Right kidney (tissue), 1 donor: ENCODE data around the gene LCN6.
"Not testable (repeated sequence)": the region's sequence is repeated elsewhere in the genome, so short reads cannot be mapped to it uniquely, and the experiment has no call there.

ENCODE experiments used
- DNase-seq: peaks from one replicate; pipeline ENCODE4 v3.0.0-alpha.2; 2016

Gene LCN6

GRCh38 chr9:136723989-136724388, 24.3 kb downstream of the LCN6 start:
- DNase-seq: no peak

GRCh38 chr9:136723362-136723976, 24.9 kb downstream of the LCN6 start:
- no peak for DNase-seq

- no peak for DNase-seq
Observed at GRCh38 chr9:136722969-136723356, 25.4 kb downstream of the LCN6 start.

- no peak for DNase-seq
Observed at GRCh38 chr9:136722093-136722968, 26.0 kb downstream of the LCN6 start.

GRCh38 chr9:136721339-136722092, 26.8 kb downstream of the LCN6 start:
- DNase-seq: no peak

GRCh38 chr9:136720898-136721338, 27.4 kb downstream of the LCN6 start:
- no peak for DNase-seq

- no peak for DNase-seq
Observed at GRCh38 chr9:136720251-136720897, 28.0 kb downstream of the LCN6 start.

- no peak for DNase-seq
Observed at GRCh38 chr9:136719195-136719880, 29.0 kb downstream of the LCN6 start.

GRCh38 chr9:136718345-136719194, 29.8 kb downstream of the LCN6 start:
- no peak for DNase-seq

- no peak for DNase-seq
Observed at GRCh38 chr9:136717399-136717798, 30.9 kb downstream of the LCN6 start.

- peak; percentile 13 for DNase-seq
Observed at GRCh38 chr9:136714893-136715274, 33.4 kb downstream of the LCN6 start.

- DNase-seq: no peak
Observed at GRCh38 chr9:136714096-136714892, 34.0 kb downstream of the LCN6 start.

GRCh38 chr9:136713550-136713949, 34.8 kb downstream of the LCN6 start:
- DNase-seq: no peak

- no peak for DNase-seq
Observed at GRCh38 chr9:136712690-136713544, 35.4 kb downstream of the LCN6 start.

GRCh38 chr9:136711751-136712689, 36.3 kb downstream of the LCN6 start, which contains the start of gene DIPK1B:
TSS of gene DIPK1B (plus strand) at chr9:136712572. CDS start at chr9:136712666, 94 bp downstream.
- peak; percentile 89 for DNase-seq

GRCh38 chr9:136711219-136711648, 37.1 kb downstream of the LCN6 start:
- DNase-seq: not testable (repeated sequence)

GRCh38 chr9:136710543-136710942, 37.8 kb downstream of the LCN6 start:
- DNase-seq: no peak
